ENCODE results near the gene ZFP3.

GRCh38 chr17:5110816-5111215 is 32.5 kb downstream of the ZFP3 start:
- no peak for TF ChIP-seq CTCF (IDR thresholded peaks at IDR 0.05)
- no peak for TF ChIP-seq POLR2A (IDR thresholded peaks at IDR 0.05)
